ENCODE results near the gene NMUR1. TPM values are rescaled to one million over a fixed set of nuclear protein-coding genes. Genes with fewer than 3 reads are reported as not detected.

NMUR1 gene
- total RNA-seq, 1 donor from 2014 or later: 1.1 TPM

- no peak for DNase-seq (ENCODE audit: low spot score)
Observed at GRCh38 chr2:231526341-231527090, 3.7 kb downstream of the NMUR1 start.

- DNase-seq (ENCODE audit: low spot score): no peak
Observed at GRCh38 chr2:231525248-231526163, 4.7 kb downstream of the NMUR1 start.

GRCh38 chr2:231524477-231525247 lies 5.6 kb downstream of the NMUR1 start:
- DNase-seq (ENCODE audit: low spot score): no peak

GRCh38 chr2:231523451-231524285 lies 6.6 kb downstream of the NMUR1 start:
- no peak for DNase-seq (ENCODE audit: low spot score)

- no peak for DNase-seq (ENCODE audit: low spot score)
Observed at GRCh38 chr2:231522418-231523180, 7.6 kb downstream of the NMUR1 start.

GRCh38 chr2:231521443-231521842 lies 8.8 kb downstream of the NMUR1 start:
- DNase-seq (ENCODE audit: low spot score): no peak

- DNase-seq (ENCODE audit: low spot score): no peak
Observed at GRCh38 chr2:231519975-231520555, 10.2 kb downstream of the NMUR1 start.

- no peak for DNase-seq (ENCODE audit: low spot score)
Observed at GRCh38 chr2:231518771-231519170, 11.5 kb downstream of the NMUR1 start.

- no peak for DNase-seq (ENCODE audit: low spot score)
Observed at GRCh38 chr2:231515603-231516002, 14.6 kb downstream of the NMUR1 start.

- DNase-seq (ENCODE audit: low spot score): no peak
Observed at GRCh38 chr2:231514951-231515297, 15.3 kb downstream of the NMUR1 start.

GRCh38 chr2:231514225-231514950 lies 15.9 kb downstream of the NMUR1 start:
- DNase-seq (ENCODE audit: low spot score): peak; percentile 98

GRCh38 chr2:231513746-231514224 lies 16.5 kb downstream of the NMUR1 start:
- DNase-seq (ENCODE audit: low spot score): no peak

GRCh38 chr2:231512222-231512621 lies 18.0 kb downstream of the NMUR1 start:
- DNase-seq (ENCODE audit: low spot score): no peak

- no peak for DNase-seq (ENCODE audit: low spot score)
Observed at GRCh38 chr2:231503766-231504165, 26.5 kb downstream of the NMUR1 start.

- no peak for DNase-seq (ENCODE audit: low spot score)
Observed at GRCh38 chr2:231502596-231502995, 27.6 kb downstream of the NMUR1 start.

- no peak for DNase-seq (ENCODE audit: low spot score)
Observed at GRCh38 chr2:231497651-231498050, 32.6 kb downstream of the NMUR1 start.

- DNase-seq (ENCODE audit: low spot score): no peak
Observed at GRCh38 chr2:231494669-231495068, 35.6 kb downstream of the NMUR1 start.

GRCh38 chr2:231490801-231491200 lies 39.4 kb downstream of the NMUR1 start:
- DNase-seq (ENCODE audit: low spot score): no peak

- DNase-seq (ENCODE audit: low spot score): no peak
Observed at GRCh38 chr2:231489990-231490389, 40.3 kb downstream of the NMUR1 start.
